H1 (cell line): Measurements from ENCODE around the gene FHIT. TPM values are rescaled to one million over a fixed set of nuclear protein-coding genes. Genes with fewer than 3 reads are reported as not detected.

ENCODE experiments used
- GTF2F1 ChIP-seq: IDR thresholded peaks from 2 replicates; pipeline ENCODE4 v1.6.1; 2012; ENCODE audit warnings: low read depth, low read length, improper control_type of control experiment, borderline replicate concordance
- KDM4A ChIP-seq: IDR thresholded peaks from one replicate; pipeline ENCODE4 v1.7.1; 2012; ENCODE audit warnings: low read depth, mild to moderate bottlenecking, moderate library complexity, low read length, inconsistent platforms; ENCODE audit not compliant: severe bottlenecking
- SP1 ChIP-seq: IDR thresholded peaks from 2 replicates; pipeline ENCODE4 v1.6.1; 2011; ENCODE audit warnings: low read depth, low read length
- polyA plus RNA-seq, 7 experiments: library from polyadenylated mRNA; depleted of rRNA in 3 of 7; stranded (reverse) in 5 of 7; unstranded in 2 of 7; fragments of >200 nt in 5 of 7; fragments of 200-250 nt in 2 of 7; gene quantifications; 1 replicate in 5 of 7; 2 replicates in 1 of 7; 4 replicates in 1 of 7; pipeline versions ENCODE4 v1.2.1 to v1.2.3, GENCODE V29; 2011 to 2013; ENCODE audit warnings: missing spikeins in 2 of 7, mixed read lengths in 2 of 7
- total RNA-seq: library from RNA; stranded (reverse); fragmentation: NEBNext Ultra II Directional; extraction: Animal tissue kit (Norgen Biotek cat#: 25700); gene quantifications from 2 replicates; pipeline ENCODE4 v1.2.1, GENCODE V29; 2021
- TF ChIP-seq, protein P1 (sequence below): fragments of 300-600 bp; sonication (generic); IDR thresholded peaks from 2 replicates; pipeline ENCODE4 v1.7.1; 2012; ENCODE audit warnings: low read length, moderate library complexity, mild to moderate bottlenecking, inconsistent platforms; ENCODE audit not compliant: insufficient replicate concordance

FHIT gene
- total and polyA plus RNA-seq, 2 of the 8 experiments (the other 6 are each of a cell fraction or from before 2014, with no cell fraction given): 1.2 to 3.2 TPM

DNA sequence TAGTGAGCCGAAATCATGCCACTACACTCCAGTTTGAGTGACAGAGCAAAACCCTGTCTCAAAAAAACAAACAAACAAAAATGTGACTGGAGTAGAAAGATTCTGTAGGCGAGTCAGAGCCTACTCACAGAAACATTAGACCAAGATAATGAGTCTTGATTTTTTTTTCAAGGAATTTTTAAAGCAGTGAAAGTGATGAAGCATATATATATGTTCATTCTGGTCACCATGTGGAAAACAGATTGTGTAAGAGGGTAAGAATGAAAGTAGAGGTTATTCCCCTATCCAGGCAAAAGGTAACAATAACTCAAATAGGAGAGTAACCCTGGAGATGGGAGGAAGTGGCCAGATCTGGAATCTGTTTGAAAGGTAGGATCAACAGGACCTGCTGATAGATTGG is 26.2 kb upstream of the FHIT start (continued):
- TF ChIP-seq GTF2F1 (no peak), KDM4A (no peak), SP1 (no peak)
- TF ChIP-seq, protein P1, sequence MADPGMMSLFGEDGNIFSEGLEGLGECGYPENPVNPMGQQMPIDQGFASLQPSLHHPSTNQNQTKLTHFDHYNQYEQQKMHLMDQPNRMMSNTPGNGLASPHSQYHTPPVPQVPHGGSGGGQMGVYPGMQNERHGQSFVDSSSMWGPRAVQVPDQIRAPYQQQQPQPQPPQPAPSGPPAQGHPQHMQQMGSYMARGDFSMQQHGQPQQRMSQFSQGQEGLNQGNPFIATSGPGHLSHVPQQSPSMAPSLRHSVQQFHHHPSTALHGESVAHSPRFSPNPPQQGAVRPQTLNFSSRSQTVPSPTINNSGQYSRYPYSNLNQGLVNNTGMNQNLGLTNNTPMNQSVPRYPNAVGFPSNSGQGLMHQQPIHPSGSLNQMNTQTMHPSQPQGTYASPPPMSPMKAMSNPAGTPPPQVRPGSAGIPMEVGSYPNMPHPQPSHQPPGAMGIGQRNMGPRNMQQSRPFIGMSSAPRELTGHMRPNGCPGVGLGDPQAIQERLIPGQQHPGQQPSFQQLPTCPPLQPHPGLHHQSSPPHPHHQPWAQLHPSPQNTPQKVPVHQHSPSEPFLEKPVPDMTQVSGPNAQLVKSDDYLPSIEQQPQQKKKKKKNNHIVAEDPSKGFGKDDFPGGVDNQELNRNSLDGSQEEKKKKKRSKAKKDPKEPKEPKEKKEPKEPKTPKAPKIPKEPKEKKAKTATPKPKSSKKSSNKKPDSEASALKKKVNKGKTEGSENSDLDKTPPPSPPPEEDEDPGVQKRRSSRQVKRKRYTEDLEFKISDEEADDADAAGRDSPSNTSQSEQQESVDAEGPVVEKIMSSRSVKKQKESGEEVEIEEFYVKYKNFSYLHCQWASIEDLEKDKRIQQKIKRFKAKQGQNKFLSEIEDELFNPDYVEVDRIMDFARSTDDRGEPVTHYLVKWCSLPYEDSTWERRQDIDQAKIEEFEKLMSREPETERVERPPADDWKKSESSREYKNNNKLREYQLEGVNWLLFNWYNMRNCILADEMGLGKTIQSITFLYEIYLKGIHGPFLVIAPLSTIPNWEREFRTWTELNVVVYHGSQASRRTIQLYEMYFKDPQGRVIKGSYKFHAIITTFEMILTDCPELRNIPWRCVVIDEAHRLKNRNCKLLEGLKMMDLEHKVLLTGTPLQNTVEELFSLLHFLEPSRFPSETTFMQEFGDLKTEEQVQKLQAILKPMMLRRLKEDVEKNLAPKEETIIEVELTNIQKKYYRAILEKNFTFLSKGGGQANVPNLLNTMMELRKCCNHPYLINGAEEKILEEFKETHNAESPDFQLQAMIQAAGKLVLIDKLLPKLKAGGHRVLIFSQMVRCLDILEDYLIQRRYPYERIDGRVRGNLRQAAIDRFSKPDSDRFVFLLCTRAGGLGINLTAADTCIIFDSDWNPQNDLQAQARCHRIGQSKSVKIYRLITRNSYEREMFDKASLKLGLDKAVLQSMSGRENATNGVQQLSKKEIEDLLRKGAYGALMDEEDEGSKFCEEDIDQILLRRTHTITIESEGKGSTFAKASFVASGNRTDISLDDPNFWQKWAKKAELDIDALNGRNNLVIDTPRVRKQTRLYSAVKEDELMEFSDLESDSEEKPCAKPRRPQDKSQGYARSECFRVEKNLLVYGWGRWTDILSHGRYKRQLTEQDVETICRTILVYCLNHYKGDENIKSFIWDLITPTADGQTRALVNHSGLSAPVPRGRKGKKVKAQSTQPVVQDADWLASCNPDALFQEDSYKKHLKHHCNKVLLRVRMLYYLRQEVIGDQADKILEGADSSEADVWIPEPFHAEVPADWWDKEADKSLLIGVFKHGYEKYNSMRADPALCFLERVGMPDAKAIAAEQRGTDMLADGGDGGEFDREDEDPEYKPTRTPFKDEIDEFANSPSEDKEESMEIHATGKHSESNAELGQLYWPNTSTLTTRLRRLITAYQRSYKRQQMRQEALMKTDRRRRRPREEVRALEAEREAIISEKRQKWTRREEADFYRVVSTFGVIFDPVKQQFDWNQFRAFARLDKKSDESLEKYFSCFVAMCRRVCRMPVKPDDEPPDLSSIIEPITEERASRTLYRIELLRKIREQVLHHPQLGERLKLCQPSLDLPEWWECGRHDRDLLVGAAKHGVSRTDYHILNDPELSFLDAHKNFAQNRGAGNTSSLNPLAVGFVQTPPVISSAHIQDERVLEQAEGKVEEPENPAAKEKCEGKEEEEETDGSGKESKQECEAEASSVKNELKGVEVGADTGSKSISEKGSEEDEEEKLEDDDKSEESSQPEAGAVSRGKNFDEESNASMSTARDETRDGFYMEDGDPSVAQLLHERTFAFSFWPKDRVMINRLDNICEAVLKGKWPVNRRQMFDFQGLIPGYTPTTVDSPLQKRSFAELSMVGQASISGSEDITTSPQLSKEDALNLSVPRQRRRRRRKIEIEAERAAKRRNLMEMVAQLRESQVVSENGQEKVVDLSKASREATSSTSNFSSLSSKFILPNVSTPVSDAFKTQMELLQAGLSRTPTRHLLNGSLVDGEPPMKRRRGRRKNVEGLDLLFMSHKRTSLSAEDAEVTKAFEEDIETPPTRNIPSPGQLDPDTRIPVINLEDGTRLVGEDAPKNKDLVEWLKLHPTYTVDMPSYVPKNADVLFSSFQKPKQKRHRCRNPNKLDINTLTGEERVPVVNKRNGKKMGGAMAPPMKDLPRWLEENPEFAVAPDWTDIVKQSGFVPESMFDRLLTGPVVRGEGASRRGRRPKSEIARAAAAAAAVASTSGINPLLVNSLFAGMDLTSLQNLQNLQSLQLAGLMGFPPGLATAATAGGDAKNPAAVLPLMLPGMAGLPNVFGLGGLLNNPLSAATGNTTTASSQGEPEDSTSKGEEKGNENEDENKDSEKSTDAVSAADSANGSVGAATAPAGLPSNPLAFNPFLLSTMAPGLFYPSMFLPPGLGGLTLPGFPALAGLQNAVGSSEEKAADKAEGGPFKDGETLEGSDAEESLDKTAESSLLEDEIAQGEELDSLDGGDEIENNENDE: no peak
- TF ChIP-seq, all 59 proteins: peak for 0
